Thyroid gland (tissue), 4 donors: ENCODE measurements around the gene PLEKHA5.

Source experiments
- CTCF ChIP-seq, 6 experiments: fragments of 200-600 bp in 3 of 6; fragments of 450-650 bp in 3 of 6; sonication (generic) in 3 of 6; IDR thresholded peaks; one replicate each; pipeline ENCODE4 v1.5.1; 2016 to 2019; ENCODE audit warnings: antibody characterized with exemption in 6 of 6, mild to moderate bottlenecking in 2 of 6, inconsistent platforms in 1 of 6, moderate library complexity in 1 of 6
- POLR2A ChIP-seq, 2 donors: fragments of 450-650 bp; IDR thresholded peaks; one replicate each; pipeline ENCODE4 v1.6.1; 2017; ENCODE audit warnings: antibody characterized with exemption in 2 of 2, mild to moderate bottlenecking in 2 of 2, moderate library complexity in 1 of 2

- no peak for TF ChIP-seq CTCF (IDR thresholded peaks at IDR 0.05)
- no peak for TF ChIP-seq POLR2A (IDR thresholded peaks at IDR 0.05)
These were observed 169.5 kb downstream of the PLEKHA5 start for GRCh38 chr12:19298836-19299605.
